ENCODE measurements around the gene ZBTB39.
"Not testable (repeated sequence)": the region's sequence is repeated elsewhere in the genome, so short reads cannot be mapped to it uniquely, and the experiment has no call there.

DNA sequence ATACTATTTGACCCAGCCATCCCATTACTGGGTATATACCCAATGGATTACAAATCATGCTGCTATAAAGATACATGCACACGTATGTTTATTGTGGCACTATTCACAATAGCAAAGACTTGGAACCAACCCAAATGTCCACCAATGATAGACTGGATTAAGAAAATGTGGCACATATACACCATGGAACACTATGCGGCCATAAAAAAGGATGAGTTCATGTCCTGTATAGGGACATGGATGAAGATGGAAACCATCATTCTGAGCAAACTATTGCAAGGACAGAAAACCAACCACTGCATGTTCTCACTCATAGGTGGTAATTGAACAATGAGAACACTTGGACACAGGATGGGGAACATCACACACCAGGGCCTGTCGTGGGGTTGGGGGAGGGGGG, 32.1 kb downstream of the ZBTB39 start:
- TF ChIP-seq, protein P1, sequence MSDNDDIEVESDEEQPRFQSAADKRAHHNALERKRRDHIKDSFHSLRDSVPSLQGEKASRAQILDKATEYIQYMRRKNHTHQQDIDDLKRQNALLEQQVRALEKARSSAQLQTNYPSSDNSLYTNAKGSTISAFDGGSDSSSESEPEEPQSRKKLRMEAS (IDR thresholded peaks at IDR 0.05; ENCODE audit: low read depth, low read length): not testable (repeated sequence)
- TF ChIP-seq, protein P2, sequence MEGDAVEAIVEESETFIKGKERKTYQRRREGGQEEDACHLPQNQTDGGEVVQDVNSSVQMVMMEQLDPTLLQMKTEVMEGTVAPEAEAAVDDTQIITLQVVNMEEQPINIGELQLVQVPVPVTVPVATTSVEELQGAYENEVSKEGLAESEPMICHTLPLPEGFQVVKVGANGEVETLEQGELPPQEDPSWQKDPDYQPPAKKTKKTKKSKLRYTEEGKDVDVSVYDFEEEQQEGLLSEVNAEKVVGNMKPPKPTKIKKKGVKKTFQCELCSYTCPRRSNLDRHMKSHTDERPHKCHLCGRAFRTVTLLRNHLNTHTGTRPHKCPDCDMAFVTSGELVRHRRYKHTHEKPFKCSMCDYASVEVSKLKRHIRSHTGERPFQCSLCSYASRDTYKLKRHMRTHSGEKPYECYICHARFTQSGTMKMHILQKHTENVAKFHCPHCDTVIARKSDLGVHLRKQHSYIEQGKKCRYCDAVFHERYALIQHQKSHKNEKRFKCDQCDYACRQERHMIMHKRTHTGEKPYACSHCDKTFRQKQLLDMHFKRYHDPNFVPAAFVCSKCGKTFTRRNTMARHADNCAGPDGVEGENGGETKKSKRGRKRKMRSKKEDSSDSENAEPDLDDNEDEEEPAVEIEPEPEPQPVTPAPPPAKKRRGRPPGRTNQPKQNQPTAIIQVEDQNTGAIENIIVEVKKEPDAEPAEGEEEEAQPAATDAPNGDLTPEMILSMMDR (IDR thresholded peaks at IDR 0.05; ENCODE audit: low read depth, low read length): not testable (repeated sequence)

All from NB4 (cell line).